ENCODE results near the gene PRLH. TPM values are rescaled to one million over a fixed set of nuclear protein-coding genes. Genes with fewer than 3 reads are reported as not detected.
A peak's percentile ranks its signal among the peaks of the same experiment; 100 is the strongest.

PRLH gene
- total RNA-seq (2014; rRNA removed; shearing (Covaris generic)): not detected in 2 replicates

GRCh38 chr2:237566401-237567235, at the start of gene PRLH:
Gene PRLH, plus strand, starts transcription at chr2:237566574. Its CDS starts 0 bp downstream, at chr2:237566574.
- DNase-seq (ENCODE audit: low spot score): no peak

- no peak for DNase-seq (ENCODE audit: low spot score)
Measured at GRCh38 chr2:237517163-237517562, 49.2 kb upstream of the PRLH start.

GRCh38 chr2:237517990-237518389, 48.4 kb upstream of the PRLH start:
- no peak for DNase-seq (ENCODE audit: low spot score)

GRCh38 chr2:237519506-237520245, 46.7 kb upstream of the PRLH start:
- no peak for DNase-seq (ENCODE audit: low spot score)

- no peak for DNase-seq (ENCODE audit: low spot score)
Measured at GRCh38 chr2:237520290-237520689, 46.1 kb upstream of the PRLH start.

- no peak for DNase-seq (ENCODE audit: low spot score)
Measured at GRCh38 chr2:237524631-237525030, 41.7 kb upstream of the PRLH start.

GRCh38 chr2:237525559-237526157, 40.7 kb upstream of the PRLH start:
- DNase-seq (ENCODE audit: low spot score): no peak

GRCh38 chr2:237527233-237527632, 39.1 kb upstream of the PRLH start:
- no peak for DNase-seq (ENCODE audit: low spot score)

- no peak for DNase-seq (ENCODE audit: low spot score)
Measured at GRCh38 chr2:237527766-237528165, 38.6 kb upstream of the PRLH start.

GRCh38 chr2:237529452-237530402, 36.6 kb upstream of the PRLH start:
- no peak for DNase-seq (ENCODE audit: low spot score)

- DNase-seq (ENCODE audit: low spot score): no peak
Measured at GRCh38 chr2:237530472-237531433, 35.6 kb upstream of the PRLH start.

- DNase-seq (ENCODE audit: low spot score): no peak
Measured at GRCh38 chr2:237532160-237532559, 34.2 kb upstream of the PRLH start.

GRCh38 chr2:237533668-237534161, 32.7 kb upstream of the PRLH start:
- peak; percentile 56 for DNase-seq (ENCODE audit: low spot score)

GRCh38 chr2:237534380-237534779, 32.0 kb upstream of the PRLH start:
- DNase-seq (ENCODE audit: low spot score): no peak

- DNase-seq (ENCODE audit: low spot score): no peak
Measured at GRCh38 chr2:237535385-237536082, 30.8 kb upstream of the PRLH start.

- no peak for DNase-seq (ENCODE audit: low spot score)
Measured at GRCh38 chr2:237536083-237536415, 30.3 kb upstream of the PRLH start.

- no peak for DNase-seq (ENCODE audit: low spot score)
Measured at GRCh38 chr2:237536617-237537016, 29.8 kb upstream of the PRLH start.

GRCh38 chr2:237538001-237538720, 28.2 kb upstream of the PRLH start:
- DNase-seq (ENCODE audit: low spot score): no peak

- no peak for DNase-seq (ENCODE audit: low spot score)
Measured at GRCh38 chr2:237538901-237539300, 27.5 kb upstream of the PRLH start.

All from A172 (cell line).